CD14-positive monocyte (primary cell): ENCODE measurements around the gene CTNNA3. TPM values are rescaled to one million over a fixed set of nuclear protein-coding genes. Genes with fewer than 3 reads are reported as not detected.

Source experiments
- DNase-seq, 3 donors: peaks; one replicate each; pipeline ENCODE4 v3.0.0-alpha.2; 2011 to 2022
- H2AFZ ChIP-seq: 2 replicates; pipeline ENCODE4 v1.6.0; 2012; ENCODE audit warnings: mild to moderate bottlenecking, low read depth, low read length, inconsistent platforms; ENCODE audit not compliant: insufficient read depth, poor library complexity, severe bottlenecking
- H3K27ac ChIP-seq, 2 donors: 1 replicate in 1 of 2; 2 replicates in 1 of 2; pipeline ENCODE4 v1.5.1; 2012 to 2013; ENCODE audit warnings: low read length in 2 of 2, control low read depth in 1 of 2, inconsistent platforms in 1 of 2, low read depth in 1 of 2, mild to moderate bottlenecking in 1 of 2
- H3K27me3 ChIP-seq, 2 donors: one replicate each; pipeline versions ENCODE4 v1.6.0 to v1.6.1; 2011 to 2013; ENCODE audit warnings: low read length in 2 of 2; ENCODE audit not compliant: control insufficient read depth in 2 of 2, insufficient read depth in 2 of 2
- H3K36me3 ChIP-seq, 2 donors: replicated peaks in 1 of 2; 1 replicate in 1 of 2; 2 replicates in 1 of 2; pipeline versions ENCODE4 v1.5.1 to v1.6.1; 2012 to 2013; ENCODE audit warnings: low read length in 2 of 2, control low read depth in 1 of 2, inconsistent platforms in 1 of 2, mild to moderate bottlenecking in 1 of 2; ENCODE audit not compliant: insufficient read depth in 2 of 2, control insufficient read depth in 1 of 2
- H3K4me1 ChIP-seq, 2 donors: 1 replicate in 1 of 2; 2 replicates in 1 of 2; pipeline versions ENCODE4 v1.5.1 to v1.6.1; 2012 to 2013; ENCODE audit warnings: low read length in 2 of 2, control low read depth in 1 of 2, inconsistent platforms in 1 of 2, mild to moderate bottlenecking in 1 of 2, moderate library complexity in 1 of 2; ENCODE audit not compliant: insufficient read depth in 2 of 2, control insufficient read depth in 1 of 2
- H3K4me2 ChIP-seq: replicated peaks from 2 replicates; pipeline ENCODE3; 2012; ENCODE audit warnings: low read length, moderate library complexity, mild to moderate bottlenecking; ENCODE audit not compliant: poor library complexity, severe bottlenecking; ENCODE audit errors: extremely low read depth
- H3K4me3 ChIP-seq, 3 experiments: fragments of 200-600 bp in 1 of 3; sonication (generic) in 1 of 3; replicated peaks in 1 of 3; 1 replicate in 2 of 3; 2 replicates in 1 of 3; pipeline ENCODE4 v1.5.1; 2011 to 2013; ENCODE audit warnings: low read length in 3 of 3, mild to moderate bottlenecking in 3 of 3, control low read depth in 2 of 3, low read depth in 2 of 3, inconsistent platforms in 1 of 3, moderate library complexity in 1 of 3
- H3K79me2 ChIP-seq: 2 replicates; pipeline ENCODE4 v1.6.0; 2012; ENCODE audit warnings: mild to moderate bottlenecking, control low read depth, inconsistent platforms, low read length, moderate library complexity; ENCODE audit not compliant: insufficient read depth
- H3K9ac ChIP-seq: 2 replicates; pipeline ENCODE4 v1.6.0; 2017; ENCODE audit warnings: low read length, mild to moderate bottlenecking; ENCODE audit not compliant: insufficient read depth, poor library complexity, severe bottlenecking
- H3K9me3 ChIP-seq, 2 donors: replicated peaks in 1 of 2; 1 replicate in 1 of 2; 2 replicates in 1 of 2; pipeline versions ENCODE4 v1.5.1 to v1.6.1; 2012 to 2013; ENCODE audit warnings: low read length in 2 of 2, control low read depth in 1 of 2; ENCODE audit not compliant: control insufficient read depth in 1 of 2, insufficient read depth in 1 of 2
- H4K20me1 ChIP-seq: 2 replicates; pipeline ENCODE4 v1.6.0; 2012; ENCODE audit warnings: mild to moderate bottlenecking, low read length, control low read depth, moderate library complexity; ENCODE audit not compliant: insufficient read depth
- H3K27ac Mint-ChIP-seq, 7 donors: one replicate each; pipeline ENCODE4 v1.8.0; 2020; ENCODE audit warnings: mild to moderate bottlenecking in 7 of 7, mixed read lengths in 7 of 7, moderate library complexity in 6 of 7, inconsistent platforms in 2 of 7
- H3K27me3 Mint-ChIP-seq, 3 donors: one replicate each; pipeline ENCODE4 v1.8.0; 2021 to 2022; ENCODE audit warnings: low read depth in 3 of 3, mild to moderate bottlenecking in 3 of 3, mixed read lengths in 3 of 3, moderate library complexity in 3 of 3, inconsistent platforms in 1 of 3
- H3K36me3 Mint-ChIP-seq, 2 donors: one replicate each; pipeline ENCODE4 v1.8.0; 2020; ENCODE audit warnings: mixed read lengths in 2 of 2, inconsistent platforms in 1 of 2, mild to moderate bottlenecking in 1 of 2
- H3K4me1 Mint-ChIP-seq: one replicate; pipeline ENCODE4 v1.8.0; 2020; ENCODE audit warnings: mild to moderate bottlenecking, mixed read lengths
- H3K4me3 Mint-ChIP-seq, 2 donors: one replicate each; pipeline ENCODE4 v1.8.0; 2020; ENCODE audit warnings: mild to moderate bottlenecking in 2 of 2, mixed read lengths in 2 of 2, moderate library complexity in 1 of 2
- H3K9me3 Mint-ChIP-seq, 7 donors: one replicate each; pipeline ENCODE4 v1.8.0; 2020 to 2022; ENCODE audit warnings: mixed read lengths in 7 of 7, mild to moderate bottlenecking in 6 of 7, moderate library complexity in 6 of 7, inconsistent platforms in 2 of 7
- CTCF ChIP-seq: fragments of 200-600 bp; IDR thresholded peaks from one replicate; pipeline ENCODE4 v1.8.0; 2022; ENCODE audit warnings: antibody characterized with exemption, mild to moderate bottlenecking
- WGBS: methylation state at CpG from one replicate; pipeline ENCODE4 v1.1.5; 2013; ENCODE audit warnings: missing lambda C conversion rate; ENCODE audit not compliant: insufficient coverage; 5-methylcytosine and 5-hydroxymethylcytosine counted together
- intact Hi-C, 2 donors: fragments of 100-400 bp; cut with micrococcal nuclease; formaldehyde crosslinking; loops; one replicate each; pipeline versions ENCODE4 v1.15.0 to v1.15.1; 2023
- polyA plus RNA-seq, 3 donors: library from polyadenylated mRNA; depleted of rRNA in 1 of 3; unstranded in 2 of 3; stranded (reverse) in 1 of 3; fragments of 300-500 nt in 2 of 3; fragments of >200 nt in 1 of 3; fragmentation: Illumina TruSeq in 2 of 3; gene quantifications; 1 replicate in 2 of 3; 2 replicates in 1 of 3; pipeline ENCODE4 v1.2.3, GENCODE V29; 2012 to 2021

CTNNA3 gene
- polyA plus RNA-seq, 3 donors = not detected

DNA sequence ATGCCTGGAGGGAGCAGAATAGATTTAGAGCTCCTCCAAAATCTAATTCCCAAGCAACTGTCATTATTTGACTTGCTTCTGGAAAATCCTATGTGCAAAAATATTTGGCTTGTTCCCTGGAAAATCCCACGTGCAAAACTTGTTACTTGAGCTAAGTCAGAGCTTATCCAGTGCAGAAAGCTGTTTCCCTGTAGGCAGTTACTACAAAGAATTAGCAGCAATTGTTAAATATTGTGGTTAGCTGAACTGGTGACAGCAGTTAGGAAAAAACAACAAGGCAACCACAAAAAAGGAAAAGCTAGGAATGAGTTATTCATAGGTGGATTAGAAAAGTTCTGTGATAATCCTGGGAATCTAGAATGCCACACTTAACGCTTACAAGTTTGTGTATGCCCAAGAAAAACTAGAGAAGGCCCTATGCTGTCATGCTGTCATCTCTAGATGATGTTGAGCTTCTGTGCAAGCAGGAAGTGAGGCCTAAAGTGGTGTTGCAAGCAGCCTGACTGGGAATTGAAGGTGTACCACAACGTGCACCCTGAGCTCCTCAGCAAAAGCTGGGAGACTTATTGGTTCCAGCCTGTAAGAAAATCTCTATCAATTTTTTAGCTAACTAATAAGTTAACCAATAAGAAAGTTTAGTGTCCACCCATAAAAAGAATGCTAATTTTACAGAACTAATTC lies 1508.8 kb downstream of the CTNNA3 start:
- H3K4me3 Mint-ChIP-seq = no peak overlapping the region
- no peak overlapping the region for H3K27ac ChIP-seq
- H3K36me3 ChIP-seq = no peaks in the 10 kb centered on the region
- no peak overlapping the region for H3K4me2 ChIP-seq
- H4K20me1 ChIP-seq = no peaks in the 10 kb centered on the region
- intact Hi-C loops = no loop called here
- no peak overlapping the region for H2AFZ ChIP-seq
- no peak overlapping the region for H3K27ac Mint-ChIP-seq
- no peak for DNase-seq
- H3K36me3 Mint-ChIP-seq = no peaks in the 10 kb centered on the region
- no peak overlapping the region for H3K4me3 ChIP-seq
- H3K9ac ChIP-seq = no peak overlapping the region
- no peaks in the 10 kb centered on the region for H3K4me1 Mint-ChIP-seq
- no peak for TF ChIP-seq CTCF
- no peaks in the 10 kb centered on the region for H3K9me3 ChIP-seq
- no peaks in the 10 kb centered on the region for H3K9me3 Mint-ChIP-seq
- H3K4me1 ChIP-seq = no peaks in the 10 kb centered on the region
- no peaks in the 10 kb centered on the region for H3K79me2 ChIP-seq
- H3K27me3 ChIP-seq = no peaks in the 10 kb centered on the region
- H3K27me3 Mint-ChIP-seq = no peaks in the 10 kb centered on the region
- 39% methylated on average over 2 of the region's 3 CpGs for WGBS

DNA sequence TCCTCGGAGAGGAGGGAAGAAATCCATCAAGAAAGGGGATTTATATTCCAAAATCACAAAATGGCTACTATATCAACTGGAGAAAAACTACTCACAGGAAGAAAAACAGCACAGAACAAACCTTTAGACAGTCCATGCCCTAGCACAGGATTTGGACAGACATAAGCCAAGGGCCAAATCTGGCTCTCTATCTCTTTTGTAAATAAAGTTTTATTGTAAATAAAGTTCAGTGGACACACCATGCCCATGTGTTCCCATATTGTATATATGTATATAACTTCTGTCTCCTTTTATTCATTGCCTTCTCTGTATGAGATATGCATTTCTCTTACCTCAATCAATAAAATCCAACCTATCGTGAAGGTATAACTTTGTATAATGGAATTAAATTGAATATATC lies 1513.0 kb downstream of the CTNNA3 start:
- H3K4me3 ChIP-seq = no peak overlapping the region
- Mint-ChIP-seq H3K36me3 (no peaks in the 10 kb centered on the region), H3K4me3 (no peak overlapping the region), H3K4me1 (no peaks in the 10 kb centered on the region), H3K27ac (no peak overlapping the region), H3K9me3 (no peaks in the 10 kb centered on the region), H3K27me3 (peaks cover 0 to 1% (median 0%) of the 10 kb centered on the region in 3 donors)
- no peaks in the 10 kb centered on the region for H3K4me1 ChIP-seq
- no peak overlapping the region for H3K4me2 ChIP-seq
- no CpG with 5 or more reads among the region's 2 CpGs for WGBS
- intact Hi-C loops = no loop called here
- no peak overlapping the region for H3K27ac ChIP-seq
- no peaks in the 10 kb centered on the region for H3K9me3 ChIP-seq
- no peak overlapping the region for H2AFZ ChIP-seq
- no peak for DNase-seq
- H3K9ac ChIP-seq = no peak overlapping the region
- TF ChIP-seq CTCF = no peak
- H3K36me3 ChIP-seq = no peaks in the 10 kb centered on the region
- no peaks in the 10 kb centered on the region for H4K20me1 ChIP-seq
- no peaks in the 10 kb centered on the region for H3K27me3 ChIP-seq
- H3K79me2 ChIP-seq = no peaks in the 10 kb centered on the region
